Trophoblast cell (in vitro differentiated cells and primary cell): ENCODE measurements around the gene SPTSSB.

Source experiments
- DNase-seq, 2 donors: peaks; one replicate each; pipeline ENCODE4 v3.0.0-alpha.2; 2016
- H2AFZ ChIP-seq: 2 replicates; pipeline ENCODE4 v1.6.1; 2013; ENCODE audit warnings: low read length, moderate library complexity, mild to moderate bottlenecking; ENCODE audit not compliant: insufficient read depth, poor library complexity
- H2AK5ac ChIP-seq: 2 replicates; pipeline ENCODE4 v1.6.1; 2013; ENCODE audit warnings: mild to moderate bottlenecking, low read length
- H2BK120ac ChIP-seq: 2 replicates; pipeline ENCODE4 v1.6.1; 2013; ENCODE audit warnings: low read length, mild to moderate bottlenecking, moderate library complexity; ENCODE audit not compliant: insufficient read depth, poor library complexity
- H2BK12ac ChIP-seq: 2 replicates; pipeline ENCODE4 v1.6.1; 2013; ENCODE audit warnings: mild to moderate bottlenecking, low read length, moderate library complexity
- H2BK5ac ChIP-seq: 2 replicates; pipeline ENCODE4 v1.6.1; 2013; ENCODE audit warnings: low read length, low read depth, moderate library complexity, mild to moderate bottlenecking; ENCODE audit not compliant: poor library complexity
- H3K14ac ChIP-seq: 2 replicates; pipeline ENCODE4 v1.6.1; 2013; ENCODE audit warnings: mild to moderate bottlenecking, low read length
- H3K18ac ChIP-seq: 2 replicates; pipeline ENCODE4 v1.6.1; 2013; ENCODE audit warnings: mild to moderate bottlenecking, low read length
- H3K23ac ChIP-seq: 2 replicates; pipeline ENCODE4 v1.6.1; 2013; ENCODE audit warnings: low read length
- H3K27ac ChIP-seq: 2 replicates; pipeline ENCODE4 v1.5.1; 2013; ENCODE audit warnings: low read depth, mild to moderate bottlenecking, inconsistent platforms, low read length, moderate library complexity
- H3K27me3 ChIP-seq: 2 replicates; pipeline ENCODE4 v1.6.1; 2013; ENCODE audit warnings: inconsistent platforms, mild to moderate bottlenecking, low read length, moderate library complexity; ENCODE audit not compliant: insufficient read depth
- H3K36me3 ChIP-seq, 2 experiments: 1 replicate in 1 of 2; 2 replicates in 1 of 2; pipeline ENCODE4 v1.6.1; 2013; ENCODE audit warnings: low read length in 2 of 2, mild to moderate bottlenecking in 2 of 2, moderate library complexity in 1 of 2; ENCODE audit not compliant: insufficient read depth in 2 of 2, control insufficient read depth in 1 of 2
- H3K4ac ChIP-seq: 2 replicates; pipeline ENCODE4 v1.6.1; 2013; ENCODE audit warnings: low read depth, mild to moderate bottlenecking, low read length, moderate library complexity
- H3K4me1 ChIP-seq, 2 experiments: 1 replicate in 1 of 2; 2 replicates in 1 of 2; pipeline ENCODE4 v1.6.1; 2013; ENCODE audit warnings: low read length in 2 of 2, mild to moderate bottlenecking in 2 of 2, moderate library complexity in 1 of 2; ENCODE audit not compliant: insufficient read depth in 2 of 2, control insufficient read depth in 1 of 2
- H3K4me2 ChIP-seq: 2 replicates; pipeline ENCODE4 v1.6.1; 2013; ENCODE audit warnings: inconsistent platforms, mild to moderate bottlenecking, low read length, moderate library complexity
- H3K4me3 ChIP-seq: 2 replicates; pipeline ENCODE4 v1.5.1; 2013; ENCODE audit warnings: mild to moderate bottlenecking, low read depth, low read length, inconsistent platforms
- H3K79me1 ChIP-seq: one replicate; pipeline ENCODE4 v1.6.1; 2013; ENCODE audit warnings: low read length
- H3K79me2 ChIP-seq: 2 replicates; pipeline ENCODE4 v1.6.1; 2013; ENCODE audit warnings: low read length, mild to moderate bottlenecking; ENCODE audit not compliant: control insufficient read depth, insufficient read depth, poor library complexity
- H3K9ac ChIP-seq: 2 replicates; pipeline ENCODE4 v1.6.1; 2013; ENCODE audit warnings: mild to moderate bottlenecking, low read length
- H3K9me3 ChIP-seq: 2 replicates; pipeline ENCODE4 v1.6.1; 2013; ENCODE audit warnings: low read depth, mild to moderate bottlenecking, control low read depth, inconsistent platforms, low read length; ENCODE audit not compliant: insufficient read depth
- H4K12ac ChIP-seq: 2 replicates; pipeline ENCODE4 v1.6.1; 2013; ENCODE audit warnings: low read depth, mild to moderate bottlenecking, low read length, moderate library complexity
- H4K8ac ChIP-seq: 2 replicates; pipeline ENCODE4 v1.6.1; 2013; ENCODE audit warnings: low read depth, mild to moderate bottlenecking, low read length, moderate library complexity
- H4K91ac ChIP-seq: one replicate; pipeline ENCODE4 v1.6.1; 2013; ENCODE audit warnings: low read depth, mild to moderate bottlenecking, low read length, moderate library complexity
- WGBS: extraction: QIAGEN DNeasy Blood & Tissue Kit; methylation state at CpG from one replicate; pipeline ENCODE4 v1.1.7; 2013; ENCODE audit warnings: missing lambda C conversion rate; ENCODE audit not compliant: insufficient read length, insufficient coverage; ENCODE audit errors: extremely low coverage; 5-methylcytosine and 5-hydroxymethylcytosine counted together

SPTSSB gene

GRCh38 chr3:161332792-161333191 lies 38.5 kb downstream of the SPTSSB start:
- Histone ChIP-seq H3K4me3 (no peak overlapping the region), H3K4me1 (peaks cover 0 to 3% of the 10 kb centered on the region in 2 experiments), H3K36me3 (no peaks in the 10 kb centered on the region), H2BK120ac (no peak overlapping the region), H3K9me3 (no peaks in the 10 kb centered on the region), H3K79me1 (no peaks in the 10 kb centered on the region), H3K14ac (no peak overlapping the region), H2BK12ac (no peak overlapping the region), H3K4me2 (no peak overlapping the region), H3K4ac (no peak overlapping the region), H2AFZ (no peak overlapping the region), H3K79me2 (no peaks in the 10 kb centered on the region), H4K12ac (no peak overlapping the region), H3K23ac (no peak overlapping the region), H2AK5ac (no peak overlapping the region), H4K8ac (no peak overlapping the region), H3K27me3 (no peaks in the 10 kb centered on the region), H4K91ac (no peak overlapping the region), H3K18ac (no peak overlapping the region), H3K27ac (no peak overlapping the region), H2BK5ac (no peak overlapping the region), H3K9ac (no peak overlapping the region)
- no peak for DNase-seq
- WGBS, result no CpG with 5 or more reads among the region's 1 CpG

- Histone ChIP-seq H3K4me2 (no peak overlapping the region), H2BK120ac (no peak overlapping the region), H3K27me3 (no peaks in the 10 kb centered on the region), H3K79me2 (no peaks in the 10 kb centered on the region), H2BK5ac (no peak overlapping the region), H3K4ac (no peak overlapping the region), H2BK12ac (no peak overlapping the region), H4K12ac (no peak overlapping the region), H3K9me3 (no peaks in the 10 kb centered on the region), H3K4me3 (no peak overlapping the region), H3K18ac (no peak overlapping the region), H2AK5ac (no peak overlapping the region), H3K4me1 (no peaks in the 10 kb centered on the region), H3K79me1 (no peaks in the 10 kb centered on the region), H3K27ac (no peak overlapping the region), H3K23ac (no peak overlapping the region), H3K14ac (no peak overlapping the region), H4K8ac (no peak overlapping the region), H3K36me3 (no peaks in the 10 kb centered on the region), H4K91ac (no peak overlapping the region), H3K9ac (no peak overlapping the region), H2AFZ (no peak overlapping the region)
- WGBS, result no CpG with 5 or more reads among the region's 2 CpGs
- DNase-seq, result no peak
Observed at GRCh38 chr3:161325059-161325458, 46.3 kb downstream of the SPTSSB start.

- no peak overlapping the region for H2BK12ac ChIP-seq
- no peaks in the 10 kb centered on the region for H3K36me3 ChIP-seq
- H2AK5ac ChIP-seq, result no peak overlapping the region
- no peak for DNase-seq
- H3K27ac ChIP-seq, result no peak overlapping the region
- H3K79me2 ChIP-seq, result no peaks in the 10 kb centered on the region
- H3K9me3 ChIP-seq, result no peaks in the 10 kb centered on the region
- H4K8ac ChIP-seq, result no peak overlapping the region
- H2AFZ ChIP-seq, result no peak overlapping the region
- H3K4me3 ChIP-seq, result no peak overlapping the region
- no peak overlapping the region for H3K4ac ChIP-seq
- no peak overlapping the region for H4K91ac ChIP-seq
- H2BK5ac ChIP-seq, result no peak overlapping the region
- no peak overlapping the region for H3K14ac ChIP-seq
- H3K4me2 ChIP-seq, result no peak overlapping the region
- H3K4me1 ChIP-seq, result no peaks in the 10 kb centered on the region
- no peak overlapping the region for H3K9ac ChIP-seq
- no peak overlapping the region for H3K18ac ChIP-seq
- H3K27me3 ChIP-seq, result no peaks in the 10 kb centered on the region
- no peak overlapping the region for H2BK120ac ChIP-seq
- no peak overlapping the region for H3K23ac ChIP-seq
- no peaks in the 10 kb centered on the region for H3K79me1 ChIP-seq
- H4K12ac ChIP-seq, result no peak overlapping the region
Observed at GRCh38 chr3:161323926-161324621, 47.2 kb downstream of the SPTSSB start.

- Histone ChIP-seq H3K9me3 (no peaks in the 10 kb centered on the region), H3K4me1 (no peaks in the 10 kb centered on the region), H3K9ac (no peak overlapping the region), H3K27ac (no peak overlapping the region), H3K4me3 (no peak overlapping the region), H3K27me3 (no peaks in the 10 kb centered on the region), H3K36me3 (no peaks in the 10 kb centered on the region), H2BK120ac (no peak overlapping the region), H2AFZ (no peak overlapping the region), H3K79me1 (peaks cover under 1% of the 10 kb centered on the region), H3K4me2 (no peak overlapping the region), H2AK5ac (no peak overlapping the region), H2BK5ac (no peak overlapping the region), H3K4ac (no peak overlapping the region), H4K12ac (no peak overlapping the region), H3K14ac (no peak overlapping the region), H3K18ac (no peak overlapping the region), H3K23ac (no peak overlapping the region), H4K91ac (no peak overlapping the region), H3K79me2 (no peaks in the 10 kb centered on the region), H4K8ac (no peak overlapping the region), H2BK12ac (no peak overlapping the region)
- DNase-seq, result no peak
- WGBS, result no CpG with 5 or more reads among the region's 2 CpGs
Observed at GRCh38 chr3:161322781-161323568, 48.3 kb downstream of the SPTSSB start.
